Rectal smooth muscle tissue (tissue), 1 donor: ENCODE data around the gene BDH1.

Source experiments
- H3K27ac ChIP-seq: one replicate; pipeline ENCODE4 v1.7.0; 2013; ENCODE audit warnings: low read depth, low read length, inconsistent platforms
- H3K27me3 ChIP-seq: one replicate; pipeline ENCODE4 v1.7.0; 2013; ENCODE audit warnings: low read length; ENCODE audit not compliant: control insufficient read depth, insufficient read depth
- H3K36me3 ChIP-seq: one replicate; pipeline ENCODE4 v1.7.0; 2013; ENCODE audit warnings: low read length; ENCODE audit not compliant: control insufficient read depth, insufficient read depth
- H3K4me1 ChIP-seq: one replicate; pipeline ENCODE4 v1.7.0; 2013; ENCODE audit warnings: low read length; ENCODE audit not compliant: control insufficient read depth, insufficient read depth
- H3K4me3 ChIP-seq: one replicate; pipeline ENCODE4 v1.7.0; 2013; ENCODE audit warnings: low read length
- H3K9ac ChIP-seq: one replicate; pipeline ENCODE4 v1.7.0; 2013; ENCODE audit warnings: low read length

The BDH1 gene

DNA sequence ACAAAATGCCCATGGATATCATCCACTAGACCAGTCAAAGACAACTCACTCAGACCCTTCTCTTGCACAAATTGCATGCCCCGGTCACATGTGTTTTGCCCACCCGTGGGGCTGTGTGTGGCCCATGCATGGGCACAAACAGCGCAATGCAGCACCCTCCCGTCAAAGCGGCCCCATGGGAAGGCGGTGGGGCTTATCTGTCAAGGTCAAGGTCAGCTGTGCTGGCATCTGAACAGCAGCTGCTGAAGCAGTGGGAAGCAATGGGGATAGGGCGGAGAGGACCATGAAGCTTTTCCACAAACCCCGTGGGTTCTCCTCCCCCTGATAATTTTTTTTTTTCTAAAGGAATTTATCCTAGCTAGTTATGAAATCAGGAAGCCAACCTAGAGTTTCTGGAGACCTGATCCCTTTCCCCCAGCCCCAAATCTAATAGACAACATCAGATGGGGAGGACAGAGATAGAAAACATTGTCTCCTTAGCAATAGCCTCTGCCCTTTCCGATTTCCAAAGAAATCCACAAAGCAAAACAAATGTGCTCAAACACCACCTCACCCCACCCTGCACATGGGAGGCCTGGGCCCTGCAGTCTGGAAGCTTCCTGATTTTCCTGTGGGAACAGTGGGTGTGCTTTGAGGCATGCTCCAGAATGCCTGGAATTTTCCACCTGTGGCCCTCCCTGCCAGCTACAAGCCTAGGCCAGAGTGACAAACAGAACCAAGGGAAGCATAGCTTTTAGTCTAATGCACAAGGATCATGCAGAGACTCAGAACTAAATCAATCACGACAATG lies 84.4 kb downstream of the BDH1 start:
- Histone ChIP-seq H3K27me3 (no peaks in the 10 kb centered on the region), H3K27ac (no peak overlapping the region), H3K4me3 (no peak overlapping the region), H3K4me1 (no peaks in the 10 kb centered on the region), H3K36me3 (no peaks in the 10 kb centered on the region), H3K9ac (no peak overlapping the region)

DNA sequence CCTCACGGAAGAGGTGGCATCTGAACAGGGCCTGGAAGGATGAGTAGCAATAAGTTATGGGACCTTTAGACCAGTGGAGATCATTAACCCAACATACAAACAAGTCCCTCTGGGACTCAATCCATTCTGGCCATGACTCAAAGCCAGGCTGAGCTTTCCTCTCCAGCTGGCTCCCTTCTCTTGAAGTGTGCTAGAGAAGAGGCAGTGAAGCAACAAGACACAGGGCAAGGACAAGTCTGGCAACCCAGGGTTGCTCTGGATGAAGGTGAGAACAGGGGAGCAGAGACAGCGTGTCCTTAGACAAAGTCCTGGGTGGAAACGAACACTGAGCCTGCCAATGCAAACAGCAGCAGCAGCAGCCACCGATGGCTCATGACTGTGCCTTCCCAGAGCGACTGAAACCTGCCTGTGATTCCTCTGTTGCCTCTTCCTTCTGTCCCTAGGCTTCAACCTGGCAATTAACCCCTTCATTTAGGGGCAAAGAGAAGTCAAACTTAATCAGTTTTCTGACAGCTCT lies 86.8 kb downstream of the BDH1 start:
- no peaks in the 10 kb centered on the region for H3K27me3 ChIP-seq
- H3K36me3 ChIP-seq = no peaks in the 10 kb centered on the region
- H3K27ac ChIP-seq = no peak overlapping the region
- H3K9ac ChIP-seq = no peak overlapping the region
- H3K4me3 ChIP-seq = no peak overlapping the region
- no peaks in the 10 kb centered on the region for H3K4me1 ChIP-seq

- Histone ChIP-seq H3K9ac (no peak overlapping the region), H3K4me3 (no peak overlapping the region), H3K27me3 (no peaks in the 10 kb centered on the region), H3K27ac (no peak overlapping the region), H3K4me1 (no peaks in the 10 kb centered on the region), H3K36me3 (no peaks in the 10 kb centered on the region)
Measured at GRCh38 chr3:197468167-197468566, 87.6 kb downstream of the BDH1 start.

DNA sequence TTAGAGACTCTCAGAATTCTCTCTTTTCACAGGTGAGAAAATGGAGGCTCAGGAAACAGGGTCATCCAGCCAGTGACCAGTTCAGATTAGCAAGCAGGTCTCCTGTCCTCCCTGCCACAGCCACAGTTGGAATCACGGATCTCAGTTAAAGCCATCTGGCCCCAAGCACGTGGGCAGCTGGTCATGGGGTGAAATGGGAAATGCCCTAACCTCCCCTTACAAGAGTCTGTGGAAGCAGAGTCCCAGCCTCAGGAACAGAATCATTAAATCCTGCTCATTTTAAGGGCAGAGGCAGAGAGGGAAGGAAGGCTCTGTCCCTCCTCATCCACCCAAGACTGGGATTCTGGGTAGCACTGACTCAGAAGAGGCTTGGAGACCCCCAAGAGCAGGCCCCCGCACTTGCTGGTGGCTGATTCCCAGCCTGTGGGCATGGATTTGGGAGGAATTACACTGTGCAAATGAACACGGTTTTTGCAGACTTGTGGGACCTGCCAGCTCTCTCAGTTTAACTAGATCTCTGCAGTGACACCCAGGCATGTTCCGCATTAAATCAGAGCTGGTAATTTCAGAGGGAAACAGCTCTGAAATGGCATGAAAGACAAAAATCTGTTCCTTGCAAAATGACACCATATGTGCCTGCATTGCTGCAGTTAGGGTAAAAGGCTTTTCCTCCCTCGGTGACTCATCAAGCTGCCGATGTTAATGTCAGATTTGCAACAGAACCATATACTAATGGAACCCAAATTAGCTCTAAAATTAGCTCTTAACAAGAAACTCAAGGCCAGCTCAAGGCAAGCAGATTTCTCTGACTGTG lies 89.0 kb downstream of the BDH1 start:
- H3K27ac ChIP-seq = no peak overlapping the region
- H3K9ac ChIP-seq = no peak overlapping the region
- H3K4me3 ChIP-seq = no peak overlapping the region
- H3K27me3 ChIP-seq = no peaks in the 10 kb centered on the region
- H3K36me3 ChIP-seq = no peaks in the 10 kb centered on the region
- no peaks in the 10 kb centered on the region for H3K4me1 ChIP-seq

DNA sequence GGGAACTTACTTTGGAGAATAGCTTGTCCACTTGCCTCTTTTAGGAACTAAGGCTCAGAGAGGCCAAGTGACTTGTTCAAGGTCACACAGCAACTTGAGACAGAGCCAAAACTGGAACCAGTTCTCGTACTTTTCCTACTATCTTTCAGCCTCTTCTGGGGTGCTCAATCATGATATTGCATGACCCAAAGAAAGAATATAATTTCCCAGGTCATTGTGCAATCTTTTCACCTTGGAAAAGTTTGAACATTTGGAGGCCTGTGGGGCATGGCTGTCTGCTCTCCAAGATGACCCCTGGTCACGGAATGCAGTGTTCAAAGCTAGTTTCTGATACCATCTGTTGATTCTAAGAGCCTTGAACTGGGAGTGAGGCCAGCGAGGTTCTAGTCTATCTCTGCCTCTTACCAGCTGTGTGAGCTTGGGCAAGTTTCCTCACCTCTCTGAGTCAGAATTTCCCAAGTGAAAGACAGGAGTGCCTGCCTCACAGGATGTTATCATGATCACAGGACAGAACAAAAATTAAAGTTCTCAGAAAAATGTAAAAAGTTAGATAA lies 89.7 kb downstream of the BDH1 start:
- Histone ChIP-seq H3K4me3 (no peak overlapping the region), H3K27me3 (no peaks in the 10 kb centered on the region), H3K4me1 (no peaks in the 10 kb centered on the region), H3K36me3 (no peaks in the 10 kb centered on the region), H3K27ac (no peak overlapping the region), H3K9ac (no peak overlapping the region)

GRCh38 chr3:197465197-197465995 lies 90.4 kb downstream of the BDH1 start:
- H3K27me3 ChIP-seq = no peaks in the 10 kb centered on the region
- H3K4me3 ChIP-seq = no peak overlapping the region
- H3K9ac ChIP-seq = no peak overlapping the region
- no peaks in the 10 kb centered on the region for H3K36me3 ChIP-seq
- H3K27ac ChIP-seq = no peak overlapping the region
- H3K4me1 ChIP-seq = no peaks in the 10 kb centered on the region

- Histone ChIP-seq H3K27ac (no peak overlapping the region), H3K4me1 (no peaks in the 10 kb centered on the region), H3K36me3 (no peaks in the 10 kb centered on the region), H3K9ac (no peak overlapping the region), H3K4me3 (no peak overlapping the region), H3K27me3 (no peaks in the 10 kb centered on the region)
Measured at GRCh38 chr3:197464794-197465193, 91.0 kb downstream of the BDH1 start.

DNA sequence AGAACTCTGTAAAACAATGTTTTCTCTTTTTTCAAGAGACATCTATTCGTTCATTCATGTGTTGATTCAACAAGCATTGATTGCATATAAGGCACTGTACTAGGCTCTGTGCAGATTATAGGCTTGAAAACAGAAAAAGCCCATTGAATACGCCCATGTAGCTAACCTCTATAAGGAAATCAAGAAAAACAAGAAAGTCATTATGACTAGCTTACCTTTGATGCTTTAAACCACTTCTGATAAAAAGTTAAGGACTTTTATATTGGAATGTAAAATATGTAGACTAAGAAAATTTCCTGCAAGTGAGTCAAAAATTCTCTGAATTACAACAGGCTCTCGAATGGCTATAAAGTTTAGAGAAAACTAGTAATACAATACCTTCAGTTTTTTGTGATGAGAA lies 92.5 kb downstream of the BDH1 start:
- Histone ChIP-seq H3K27ac (no peak overlapping the region), H3K36me3 (no peaks in the 10 kb centered on the region), H3K9ac (no peak overlapping the region), H3K27me3 (no peaks in the 10 kb centered on the region), H3K4me3 (no peak overlapping the region), H3K4me1 (no peaks in the 10 kb centered on the region)

DNA sequence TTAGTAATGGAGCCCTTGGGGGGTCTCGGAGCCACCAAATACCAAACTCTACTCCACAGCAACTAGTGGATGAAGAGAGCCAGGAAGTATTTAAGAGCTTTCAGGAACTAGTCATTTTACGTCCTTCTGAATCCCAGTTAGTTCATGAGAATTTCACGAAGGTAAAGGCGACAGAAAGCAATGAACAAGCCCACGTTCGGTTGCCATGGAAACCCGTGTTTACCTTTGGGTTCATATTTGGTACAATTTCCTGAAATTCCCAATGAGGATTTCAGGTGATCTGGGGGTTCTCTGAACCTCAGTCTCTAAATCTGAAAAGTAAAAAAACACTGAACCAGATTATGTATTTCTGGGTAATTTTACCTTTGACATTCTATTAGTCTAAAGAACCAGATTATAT lies 93.0 kb downstream of the BDH1 start:
- no peaks in the 10 kb centered on the region for H3K36me3 ChIP-seq
- no peak overlapping the region for H3K9ac ChIP-seq
- H3K27ac ChIP-seq = no peak overlapping the region
- H3K4me3 ChIP-seq = no peak overlapping the region
- H3K27me3 ChIP-seq = no peaks in the 10 kb centered on the region
- no peaks in the 10 kb centered on the region for H3K4me1 ChIP-seq

DNA sequence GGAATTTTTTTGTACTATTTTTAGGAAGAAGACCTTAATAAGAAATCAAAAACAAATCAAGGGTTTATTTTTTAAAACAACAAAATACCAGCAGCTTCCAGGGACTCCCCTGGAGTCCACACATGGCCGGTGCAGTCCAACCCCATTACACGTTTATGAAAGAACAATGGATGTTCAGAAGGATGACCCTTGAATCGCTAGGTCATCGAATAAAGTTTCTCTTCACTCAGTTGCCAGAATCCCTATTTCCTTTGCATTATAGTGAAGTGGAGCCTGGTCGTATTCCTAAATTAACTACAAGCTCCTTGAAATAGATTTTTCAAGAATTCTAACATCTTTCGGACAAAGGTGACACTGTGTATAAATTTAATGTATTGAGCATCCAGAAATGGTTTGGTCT lies 95.1 kb downstream of the BDH1 start:
- Histone ChIP-seq H3K4me3 (no peak overlapping the region), H3K4me1 (peaks cover 6% of the 10 kb centered on the region), H3K9ac (no peak overlapping the region), H3K27me3 (peaks cover 2% of the 10 kb centered on the region), H3K36me3 (no peaks in the 10 kb centered on the region), H3K27ac (no peak overlapping the region)

GRCh38 chr3:197460002-197460401 lies 95.8 kb downstream of the BDH1 start:
- Histone ChIP-seq H3K4me3 (no peak overlapping the region), H3K36me3 (no peaks in the 10 kb centered on the region), H3K27ac (no peak overlapping the region), H3K4me1 (peaks cover 6% of the 10 kb centered on the region), H3K27me3 (peaks cover 2% of the 10 kb centered on the region), H3K9ac (no peak overlapping the region)
